Measurements from ENCODE around the gene SARM1. TPM values are rescaled to one million over a fixed set of nuclear protein-coding genes. Genes with fewer than 3 reads are reported as not detected.

SARM1 gene
- total RNA-seq, 1 experiment from 2014 or later, result 5.1 TPM

DNA sequence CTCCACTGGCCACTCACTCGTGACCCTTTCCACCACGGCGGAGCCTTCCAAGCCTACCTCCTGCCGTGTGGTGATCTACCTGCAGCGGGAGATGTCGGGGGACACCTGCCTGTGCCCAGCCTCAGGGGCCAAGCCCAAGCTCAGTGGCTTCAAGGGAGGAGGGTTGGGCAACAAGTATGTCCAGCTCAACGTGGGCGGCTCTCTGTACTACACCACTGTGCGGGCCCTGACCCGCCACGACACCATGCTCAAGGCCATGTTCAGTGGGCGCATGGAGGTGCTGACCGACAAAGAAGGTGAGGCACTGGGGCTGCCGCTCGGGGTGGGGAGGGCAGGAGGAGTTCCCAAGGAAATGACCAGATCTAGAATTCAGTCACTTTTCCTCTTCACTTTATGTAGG lies 32.1 kb upstream of the SARM1 start:
- Histone ChIP-seq H3K23ac (ENCODE audit: insufficient read length, low read depth, low read length) (no peak overlapping the region), H3K4ac (ENCODE audit: low read depth, low read length) (no peak overlapping the region), H3K9me3 (ENCODE audit: control insufficient read depth, low read depth, low read length) (no peaks in the 10 kb centered on the region), H4K8ac (replicated peaks; ENCODE audit: insufficient read length, low read depth, low read length) (no peak overlapping the region), H2BK12ac (ENCODE audit: insufficient read length, low read depth, low read length) (no peak overlapping the region), H3K18ac (ENCODE audit: insufficient read length, low read depth, low read length) (no peak overlapping the region), H4K5ac (ENCODE audit: insufficient read length, low read depth, low read length) (no peak overlapping the region), H3K4me1 (ENCODE audit: insufficient read depth, low read length) (peaks cover 9% of the 10 kb centered on the region; the same call in 1 of the 2 replicates), H2BK15ac (ENCODE audit: low read depth, low read length) (no peak overlapping the region), H3K23me2 (ENCODE audit: insufficient read length, low read depth, low read length, poor library complexity, severe bottlenecking) (peaks cover 13% of the 10 kb centered on the region), H4K91ac (ENCODE audit: insufficient read length, low read depth, low read length) (no peak overlapping the region), H3K27me3 (ENCODE audit: insufficient read depth, low read length) (no peaks in the 10 kb centered on the region), H3K79me1 (ENCODE audit: insufficient read depth, low read depth, low read length, poor library complexity, severe bottlenecking) (no peaks in the 10 kb centered on the region), H2AFZ (ENCODE audit: low read length) (no peak overlapping the region), H3K14ac (ENCODE audit: insufficient read depth, low read length) (no peak overlapping the region), H3K4me2 (ENCODE audit: insufficient read depth, insufficient read length, low read length) (no peak overlapping the region), H2BK5ac (ENCODE audit: insufficient read length, low read length) (no peak overlapping the region), H3K79me2 (ENCODE audit: insufficient read depth, low read length) (no peaks in the 10 kb centered on the region; the same call in 1 of the 2 replicates), H2AK5ac (ENCODE audit: insufficient read length, low read length) (no peak overlapping the region), H3K56ac (ENCODE audit: insufficient read length, low read depth, low read length) (no peak overlapping the region), H4K20me1 (ENCODE audit: control insufficient read depth, insufficient read depth, insufficient read length) (no peaks in the 10 kb centered on the region), H2BK20ac (ENCODE audit: low read depth, low read length, poor library complexity, severe bottlenecking) (no peak overlapping the region), H3K9ac (ENCODE audit: extremely low read depth, insufficient read length, low read length) (no peak overlapping the region), H2BK120ac (ENCODE audit: low read depth, low read length, poor library complexity, severe bottlenecking) (no peak overlapping the region), H3K27ac (ENCODE audit: insufficient read length, low read depth, low read length) (no peak overlapping the region), H3T11ph (ENCODE audit: low read length) (no peak overlapping the region)
- TF ChIP-seq, protein P1, sequence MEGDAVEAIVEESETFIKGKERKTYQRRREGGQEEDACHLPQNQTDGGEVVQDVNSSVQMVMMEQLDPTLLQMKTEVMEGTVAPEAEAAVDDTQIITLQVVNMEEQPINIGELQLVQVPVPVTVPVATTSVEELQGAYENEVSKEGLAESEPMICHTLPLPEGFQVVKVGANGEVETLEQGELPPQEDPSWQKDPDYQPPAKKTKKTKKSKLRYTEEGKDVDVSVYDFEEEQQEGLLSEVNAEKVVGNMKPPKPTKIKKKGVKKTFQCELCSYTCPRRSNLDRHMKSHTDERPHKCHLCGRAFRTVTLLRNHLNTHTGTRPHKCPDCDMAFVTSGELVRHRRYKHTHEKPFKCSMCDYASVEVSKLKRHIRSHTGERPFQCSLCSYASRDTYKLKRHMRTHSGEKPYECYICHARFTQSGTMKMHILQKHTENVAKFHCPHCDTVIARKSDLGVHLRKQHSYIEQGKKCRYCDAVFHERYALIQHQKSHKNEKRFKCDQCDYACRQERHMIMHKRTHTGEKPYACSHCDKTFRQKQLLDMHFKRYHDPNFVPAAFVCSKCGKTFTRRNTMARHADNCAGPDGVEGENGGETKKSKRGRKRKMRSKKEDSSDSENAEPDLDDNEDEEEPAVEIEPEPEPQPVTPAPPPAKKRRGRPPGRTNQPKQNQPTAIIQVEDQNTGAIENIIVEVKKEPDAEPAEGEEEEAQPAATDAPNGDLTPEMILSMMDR (conservative IDR thresholded peaks at IDR 0.05), result no peak
- peaks cover 13 to 16% of the 10 kb centered on the region in 2 experiments for H3K4me1 Mint-ChIP-seq
- no peak overlapping the region for H3K27ac Mint-ChIP-seq
- WGBS (ENCODE audit: extremely low coverage, insufficient read length, low lambda C conversion rate), result no CpG with 5 or more reads among the region's 15 CpGs
- no peak for DNase-seq
- no peaks in the 10 kb centered on the region for H3K27me3 Mint-ChIP-seq (ENCODE audit: low read depth)
- H3K9me3 Mint-ChIP-seq, result no peaks in the 10 kb centered on the region; a peak in 1 of 5 replicates
- H3K36me3 Mint-ChIP-seq (ENCODE audit: insufficient read depth in 1 of 3, low read depth in 3 of 3), result peaks cover 7 to 43% (median 38%) of the 10 kb centered on the region in 3 experiments; a peak in 5 of 7 replicates
- no peak overlapping the region for H3K4me3 Mint-ChIP-seq

All from H9 (cell line).